Measurements from ENCODE around the gene PANX2. TPM values are rescaled to one million over a fixed set of nuclear protein-coding genes. Genes with fewer than 3 reads are reported as not detected.

PANX2 gene
- total and polyA plus RNA-seq, 2 of the 13 experiments (the other 11 are each of a cell fraction or from before 2014, with no cell fraction given) = 0.15 to 1.1 TPM

DNA sequence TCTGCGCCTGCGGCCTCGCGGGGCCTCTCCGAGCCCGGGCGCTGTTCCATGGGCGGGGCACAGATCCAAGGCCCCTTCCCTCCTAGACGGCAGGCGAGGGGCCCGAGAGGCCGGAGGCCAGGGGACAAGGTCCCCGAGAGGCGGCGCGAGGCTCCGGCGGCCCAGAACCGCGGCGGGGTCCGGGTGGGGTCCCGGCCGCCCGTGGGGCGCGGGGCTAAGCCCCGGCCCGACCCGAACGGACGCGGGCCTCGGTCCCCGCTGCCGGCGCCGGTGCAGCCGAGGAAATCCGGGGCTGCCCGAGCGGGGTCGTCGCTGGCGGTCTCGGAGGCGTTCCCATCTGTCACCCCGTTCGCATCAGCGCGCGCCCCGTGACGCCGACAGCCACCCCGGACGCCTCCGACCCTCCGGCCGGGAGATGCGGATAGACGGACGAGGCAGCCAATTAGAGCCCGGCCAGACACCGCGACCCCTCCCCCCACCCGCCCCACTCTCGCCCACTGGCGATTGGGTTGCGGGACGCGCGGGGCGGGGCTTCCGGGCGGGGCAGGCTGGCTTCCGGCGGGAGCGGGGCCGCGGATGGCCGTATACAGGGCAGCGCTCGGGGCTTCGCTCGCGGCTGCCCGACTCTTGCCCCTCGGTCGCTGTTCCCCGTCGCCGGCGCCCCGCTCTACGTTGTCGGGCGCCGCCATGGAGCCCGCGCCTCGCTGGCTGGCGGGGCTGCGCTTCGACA lies 30.1 kb downstream of the PANX2 start, which contains the start of gene SELENOO (continued):
- TF ChIP-seq RBM39 (IDR thresholded peaks at IDR 0.05; ENCODE audit: low read depth, low read length, poor library complexity, severe bottlenecking) (no peak), PAX8 (CRISPR knock-in tag; IDR thresholded peaks at IDR 0.05; ENCODE audit: borderline replicate concordance) (no peak), ZBTB20 (CRISPR knock-in tag; IDR thresholded peaks at IDR 0.05; ENCODE audit: borderline replicate concordance, low read depth) (no peak), ZNF333 (CRISPR knock-in tag; IDR thresholded peaks at IDR 0.05; ENCODE audit: borderline replicate concordance) (no peak), HMG20A (CRISPR knock-in tag; IDR thresholded peaks at IDR 0.05; ENCODE audit: borderline replicate concordance) (no peak), KLF15 (CRISPR knock-in tag; IDR thresholded peaks at IDR 0.05; ENCODE audit: borderline replicate concordance) (no peak), SRF (IDR thresholded peaks at IDR 0.05; ENCODE audit: low read depth, low read length) (no peak), MED1 (CRISPR knock-in tag; IDR thresholded peaks at IDR 0.05) (peak; percentile 20; the same call in 1 of the 2 replicates), ZNF557 (CRISPR knock-in tag; IDR thresholded peaks at IDR 0.05) (no peak), ZNF670 (CRISPR knock-in tag; IDR thresholded peaks at IDR 0.05; ENCODE audit: borderline replicate concordance) (no peak), MTF1 (CRISPR knock-in tag; IDR thresholded peaks at IDR 0.05) (no peak), ZNF616 (CRISPR knock-in tag; IDR thresholded peaks at IDR 0.05; ENCODE audit: low read depth) (no peak), NCOA1 (CRISPR knock-in tag; IDR thresholded peaks at IDR 0.05) (no peak), THYN1 (CRISPR knock-in tag; IDR thresholded peaks at IDR 0.05; ENCODE audit: borderline replicate concordance, low read depth) (no peak)
- TF ChIP-seq, protein P1, sequence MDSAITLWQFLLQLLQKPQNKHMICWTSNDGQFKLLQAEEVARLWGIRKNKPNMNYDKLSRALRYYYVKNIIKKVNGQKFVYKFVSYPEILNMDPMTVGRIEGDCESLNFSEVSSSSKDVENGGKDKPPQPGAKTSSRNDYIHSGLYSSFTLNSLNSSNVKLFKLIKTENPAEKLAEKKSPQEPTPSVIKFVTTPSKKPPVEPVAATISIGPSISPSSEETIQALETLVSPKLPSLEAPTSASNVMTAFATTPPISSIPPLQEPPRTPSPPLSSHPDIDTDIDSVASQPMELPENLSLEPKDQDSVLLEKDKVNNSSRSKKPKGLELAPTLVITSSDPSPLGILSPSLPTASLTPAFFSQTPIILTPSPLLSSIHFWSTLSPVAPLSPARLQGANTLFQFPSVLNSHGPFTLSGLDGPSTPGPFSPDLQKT (CRISPR knock-in tag; IDR thresholded peaks at IDR 0.05; ENCODE audit: borderline replicate concordance) = no peak
- TF ChIP-seq, protein P2, sequence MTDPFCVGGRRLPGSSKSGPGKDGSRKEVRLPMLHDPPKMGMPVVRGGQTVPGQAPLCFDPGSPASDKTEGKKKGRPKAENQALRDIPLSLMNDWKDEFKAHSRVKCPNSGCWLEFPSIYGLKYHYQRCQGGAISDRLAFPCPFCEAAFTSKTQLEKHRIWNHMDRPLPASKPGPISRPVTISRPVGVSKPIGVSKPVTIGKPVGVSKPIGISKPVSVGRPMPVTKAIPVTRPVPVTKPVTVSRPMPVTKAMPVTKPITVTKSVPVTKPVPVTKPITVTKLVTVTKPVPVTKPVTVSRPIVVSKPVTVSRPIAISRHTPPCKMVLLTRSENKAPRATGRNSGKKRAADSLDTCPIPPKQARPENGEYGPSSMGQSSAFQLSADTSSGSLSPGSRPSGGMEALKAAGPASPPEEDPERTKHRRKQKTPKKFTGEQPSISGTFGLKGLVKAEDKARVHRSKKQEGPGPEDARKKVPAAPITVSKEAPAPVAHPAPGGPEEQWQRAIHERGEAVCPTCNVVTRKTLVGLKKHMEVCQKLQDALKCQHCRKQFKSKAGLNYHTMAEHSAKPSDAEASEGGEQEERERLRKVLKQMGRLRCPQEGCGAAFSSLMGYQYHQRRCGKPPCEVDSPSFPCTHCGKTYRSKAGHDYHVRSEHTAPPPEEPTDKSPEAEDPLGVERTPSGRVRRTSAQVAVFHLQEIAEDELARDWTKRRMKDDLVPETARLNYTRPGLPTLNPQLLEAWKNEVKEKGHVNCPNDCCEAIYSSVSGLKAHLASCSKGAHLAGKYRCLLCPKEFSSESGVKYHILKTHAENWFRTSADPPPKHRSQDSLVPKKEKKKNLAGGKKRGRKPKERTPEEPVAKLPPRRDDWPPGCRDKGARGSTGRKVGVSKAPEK (CRISPR knock-in tag; IDR thresholded peaks at IDR 0.05; ENCODE audit: borderline replicate concordance) = no peak
- TF ChIP-seq, protein P3, sequence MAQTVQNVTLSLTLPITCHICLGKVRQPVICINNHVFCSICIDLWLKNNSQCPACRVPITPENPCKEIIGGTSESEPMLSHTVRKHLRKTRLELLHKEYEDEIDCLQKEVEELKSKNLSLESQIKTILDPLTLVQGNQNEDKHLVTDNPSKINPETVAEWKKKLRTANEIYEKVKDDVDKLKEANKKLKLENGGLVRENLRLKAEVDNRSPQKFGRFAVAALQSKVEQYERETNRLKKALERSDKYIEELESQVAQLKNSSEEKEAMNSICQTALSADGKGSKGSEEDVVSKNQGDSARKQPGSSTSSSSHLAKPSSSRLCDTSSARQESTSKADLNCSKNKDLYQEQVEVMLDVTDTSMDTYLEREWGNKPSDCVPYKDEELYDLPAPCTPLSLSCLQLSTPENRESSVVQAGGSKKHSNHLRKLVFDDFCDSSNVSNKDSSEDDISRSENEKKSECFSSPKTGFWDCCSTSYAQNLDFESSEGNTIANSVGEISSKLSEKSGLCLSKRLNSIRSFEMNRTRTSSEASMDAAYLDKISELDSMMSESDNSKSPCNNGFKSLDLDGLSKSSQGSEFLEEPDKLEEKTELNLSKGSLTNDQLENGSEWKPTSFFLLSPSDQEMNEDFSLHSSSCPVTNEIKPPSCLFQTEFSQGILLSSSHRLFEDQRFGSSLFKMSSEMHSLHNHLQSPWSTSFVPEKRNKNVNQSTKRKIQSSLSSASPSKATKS (CRISPR knock-in tag; IDR thresholded peaks at IDR 0.05) = no peak
- TF ChIP-seq, protein P4, sequence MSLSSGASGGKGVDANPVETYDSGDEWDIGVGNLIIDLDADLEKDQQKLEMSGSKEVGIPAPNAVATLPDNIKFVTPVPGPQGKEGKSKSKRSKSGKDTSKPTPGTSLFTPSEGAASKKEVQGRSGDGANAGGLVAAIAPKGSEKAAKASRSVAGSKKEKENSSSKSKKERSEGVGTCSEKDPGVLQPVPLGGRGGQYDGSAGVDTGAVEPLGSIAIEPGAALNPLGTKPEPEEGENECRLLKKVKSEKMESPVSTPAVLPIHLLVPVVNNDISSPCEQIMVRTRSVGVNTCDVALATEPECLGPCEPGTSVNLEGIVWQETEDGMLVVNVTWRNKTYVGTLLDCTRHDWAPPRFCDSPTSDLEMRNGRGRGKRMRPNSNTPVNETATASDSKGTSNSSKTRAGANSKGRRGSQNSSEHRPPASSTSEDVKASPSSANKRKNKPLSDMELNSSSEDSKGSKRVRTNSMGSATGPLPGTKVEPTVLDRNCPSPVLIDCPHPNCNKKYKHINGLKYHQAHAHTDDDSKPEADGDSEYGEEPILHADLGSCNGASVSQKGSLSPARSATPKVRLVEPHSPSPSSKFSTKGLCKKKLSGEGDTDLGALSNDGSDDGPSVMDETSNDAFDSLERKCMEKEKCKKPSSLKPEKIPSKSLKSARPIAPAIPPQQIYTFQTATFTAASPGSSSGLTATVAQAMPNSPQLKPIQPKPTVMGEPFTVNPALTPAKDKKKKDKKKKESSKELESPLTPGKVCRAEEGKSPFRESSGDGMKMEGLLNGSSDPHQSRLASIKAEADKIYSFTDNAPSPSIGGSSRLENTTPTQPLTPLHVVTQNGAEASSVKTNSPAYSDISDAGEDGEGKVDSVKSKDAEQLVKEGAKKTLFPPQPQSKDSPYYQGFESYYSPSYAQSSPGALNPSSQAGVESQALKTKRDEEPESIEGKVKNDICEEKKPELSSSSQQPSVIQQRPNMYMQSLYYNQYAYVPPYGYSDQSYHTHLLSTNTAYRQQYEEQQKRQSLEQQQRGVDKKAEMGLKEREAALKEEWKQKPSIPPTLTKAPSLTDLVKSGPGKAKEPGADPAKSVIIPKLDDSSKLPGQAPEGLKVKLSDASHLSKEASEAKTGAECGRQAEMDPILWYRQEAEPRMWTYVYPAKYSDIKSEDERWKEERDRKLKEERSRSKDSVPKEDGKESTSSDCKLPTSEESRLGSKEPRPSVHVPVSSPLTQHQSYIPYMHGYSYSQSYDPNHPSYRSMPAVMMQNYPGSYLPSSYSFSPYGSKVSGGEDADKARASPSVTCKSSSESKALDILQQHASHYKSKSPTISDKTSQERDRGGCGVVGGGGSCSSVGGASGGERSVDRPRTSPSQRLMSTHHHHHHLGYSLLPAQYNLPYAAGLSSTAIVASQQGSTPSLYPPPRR (CRISPR knock-in tag; IDR thresholded peaks at IDR 0.05; ENCODE audit: borderline replicate concordance) = peak; percentile 20; the same call in 1 of the 2 replicates

Data from HepG2 (cell line).